Renal cortex interstitium (tissue), 11 donors: ENCODE measurements around the gene POU2AF3. TPM values are rescaled to one million over a fixed set of nuclear protein-coding genes. Genes with fewer than 3 reads are reported as not detected.

Experiments
- DNase-seq, 11 donors: peaks; one replicate each; pipeline ENCODE4 v3.0.0-alpha.2; 2013; ENCODE audit warnings: low read depth in 9 of 11, low spot score in 4 of 11; ENCODE audit errors: extremely low read depth in 1 of 11
- polyA plus RNA-seq, 3 donors: library from polyadenylated mRNA; unstranded; fragments of 120-200 nt; gene quantifications; one replicate each; pipeline ENCODE4 v1.2.1, GENCODE V29; 2013; ENCODE audit not compliant: insufficient read length in 3 of 3

Gene POU2AF3
- polyA plus RNA-seq, 3 donors: 7.7 to 9.4 (median 8.6) TPM

DNA sequence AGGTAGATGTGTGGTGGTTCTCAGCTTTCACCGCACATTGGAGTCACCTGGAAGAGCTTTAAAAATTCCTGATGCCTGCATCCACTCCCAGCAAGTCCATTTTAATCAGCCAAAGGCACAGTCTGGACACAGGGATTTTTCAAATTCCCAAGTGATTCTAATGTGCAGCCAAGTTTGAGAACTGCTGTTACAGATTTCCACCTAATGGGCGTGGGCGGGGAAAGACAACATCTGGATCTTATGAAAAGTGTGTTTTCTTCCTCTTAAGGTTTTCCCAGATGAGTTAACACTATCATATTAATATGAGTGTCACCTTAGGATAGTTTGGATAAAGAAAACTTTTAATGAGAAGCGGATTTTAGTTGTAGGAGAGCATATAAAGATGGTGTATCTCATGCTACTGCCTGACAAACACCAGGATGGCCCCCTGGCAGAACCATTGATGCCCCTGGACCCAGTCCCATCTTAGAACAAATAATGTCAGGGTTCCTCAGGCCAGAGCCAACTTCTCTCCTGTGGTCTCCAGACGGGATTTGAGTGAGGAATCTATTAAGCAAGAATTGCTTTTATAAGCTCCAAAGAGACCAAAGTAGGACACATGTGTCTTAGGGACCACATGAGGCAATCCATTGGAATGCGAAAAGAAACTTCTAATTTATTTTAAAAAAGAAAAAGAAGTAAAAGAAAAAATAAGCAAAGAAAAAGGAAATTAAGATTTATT lies 48.8 kb downstream of the POU2AF3 start:
- DNase-seq: no peak

DNA sequence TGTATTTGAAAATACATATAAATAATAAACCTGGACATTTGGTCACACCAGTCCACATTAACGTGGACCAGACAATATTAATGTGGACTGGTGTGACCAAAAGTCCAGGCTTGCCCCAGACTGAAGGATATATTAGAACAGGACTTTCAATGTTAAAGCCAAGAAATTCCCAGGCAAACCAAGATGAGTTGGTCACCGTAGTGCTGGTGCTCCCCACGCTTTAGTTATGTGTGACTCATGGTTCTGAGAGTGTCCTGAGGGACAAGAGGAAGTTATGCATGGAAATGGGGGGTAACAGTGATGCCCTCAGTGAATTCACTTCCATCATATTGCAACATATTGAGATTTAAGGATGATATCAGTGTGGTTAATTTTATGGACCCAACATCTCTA lies 49.4 kb downstream of the POU2AF3 start:
- DNase-seq: no peak

DNA sequence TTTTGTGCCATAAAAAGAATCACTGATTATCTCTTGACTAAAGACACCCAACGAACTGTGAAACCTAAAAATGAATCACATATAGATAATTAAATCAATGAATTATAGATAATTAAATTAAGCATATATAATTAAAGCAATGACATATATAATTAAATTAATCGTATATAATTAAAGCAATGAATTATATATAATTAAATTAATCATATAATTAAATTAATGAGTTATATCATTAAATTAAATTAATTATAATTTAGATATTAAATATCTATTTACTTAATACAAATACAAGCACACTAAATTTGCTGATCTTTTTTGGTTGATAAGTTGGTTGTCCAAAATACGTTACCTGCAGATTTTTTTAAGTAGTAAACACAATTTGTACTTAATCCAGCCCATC lies 49.8 kb downstream of the POU2AF3 start:
- no peak for DNase-seq

DNA sequence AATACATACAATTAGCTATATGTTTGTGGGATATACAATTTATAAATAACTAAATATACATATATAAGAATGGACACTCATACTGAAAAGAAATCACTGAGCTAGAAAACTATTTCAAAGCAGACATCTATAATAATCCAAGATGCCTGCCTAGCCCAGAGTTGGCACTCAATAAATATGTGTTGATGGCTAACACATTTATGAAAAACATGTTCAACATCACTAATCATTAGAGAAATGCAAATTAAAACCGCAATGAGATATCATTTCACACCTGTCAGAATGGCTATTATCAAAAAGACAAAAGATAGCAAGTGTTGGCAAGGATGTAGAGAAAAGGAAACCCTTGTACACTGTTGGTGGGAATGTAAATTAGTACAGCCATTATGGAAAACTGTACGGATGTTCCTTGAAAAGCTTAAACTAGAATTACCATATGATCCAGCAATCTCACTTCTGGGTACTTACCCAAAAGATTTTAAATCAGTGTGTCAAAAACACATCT lies 50.9 kb downstream of the POU2AF3 start:
- no peak for DNase-seq

DNA sequence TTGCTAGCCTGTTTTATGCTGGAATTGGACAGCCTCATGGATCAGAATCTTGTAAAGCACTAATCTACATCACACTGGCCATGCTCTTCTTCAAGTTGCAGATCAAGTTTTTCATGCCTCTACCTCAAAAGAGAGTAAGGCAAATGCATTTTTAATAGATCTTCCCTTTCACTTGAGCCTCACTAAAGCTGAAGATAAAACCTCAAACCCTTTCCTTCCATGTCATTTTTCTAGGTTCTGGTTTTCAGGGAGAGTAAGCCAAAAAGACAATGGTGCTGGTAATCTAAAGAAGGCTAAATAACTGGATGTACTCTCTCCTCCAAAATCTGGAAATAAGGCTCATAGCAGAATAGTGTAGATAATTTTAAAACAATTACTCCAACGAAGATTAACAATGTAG lies 52.5 kb downstream of the POU2AF3 start:
- DNase-seq: no peak

DNA sequence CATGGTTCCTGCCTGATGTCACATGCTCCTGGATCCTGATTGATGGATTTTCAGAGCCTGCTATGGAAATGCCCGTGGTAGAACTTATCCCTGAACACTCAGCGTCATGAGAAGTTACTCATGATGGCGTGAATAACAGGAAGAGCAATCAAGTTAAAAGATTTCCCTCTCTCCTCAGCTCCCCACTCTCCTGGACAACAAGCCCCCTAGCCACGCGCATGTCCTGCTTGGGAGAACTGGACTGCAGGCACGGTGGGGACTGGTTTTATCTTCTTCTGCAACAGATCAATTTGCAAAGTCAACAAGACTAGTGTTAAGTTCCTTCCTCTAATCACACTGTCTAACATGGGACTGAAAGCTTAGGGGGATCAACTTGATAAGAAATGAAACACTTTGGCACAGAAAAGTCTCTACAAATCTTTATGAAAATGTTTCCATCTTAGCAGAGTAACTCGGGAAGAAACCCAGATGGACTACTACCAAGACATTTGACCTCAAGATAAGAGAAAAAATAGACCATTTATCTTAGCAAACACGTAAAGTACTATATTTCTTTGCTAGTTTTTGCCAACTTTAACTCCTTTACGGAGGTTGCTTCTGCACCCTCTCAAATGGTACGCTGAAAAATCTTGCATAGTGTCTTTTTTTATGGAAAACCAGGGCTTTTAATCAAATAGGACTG lies 53.2 kb downstream of the POU2AF3 start:
- no peak for DNase-seq

DNA sequence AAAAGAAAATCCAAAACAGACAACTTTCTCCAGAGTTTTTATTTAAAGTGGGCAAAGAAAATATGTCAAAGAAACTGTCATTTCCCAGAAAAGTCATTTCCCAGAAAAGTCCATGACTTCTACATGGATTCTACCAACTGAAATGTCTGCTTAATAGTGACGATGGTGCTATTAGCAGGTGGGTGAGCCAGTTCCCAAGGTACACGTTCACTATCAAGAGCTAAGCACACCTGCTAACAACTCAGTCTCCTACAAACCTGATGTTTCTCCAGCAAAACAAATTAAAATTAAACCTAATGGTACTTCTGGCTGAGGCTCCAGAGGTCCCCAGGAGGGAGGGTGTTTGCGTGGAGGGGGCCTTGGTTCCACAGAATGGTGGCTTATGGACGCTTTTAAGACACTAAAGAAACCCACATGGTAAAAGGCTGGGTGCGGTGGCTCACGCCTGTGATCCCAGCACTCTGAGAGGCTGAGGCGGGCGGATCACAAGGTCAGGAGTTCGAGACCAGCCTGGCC lies 53.9 kb downstream of the POU2AF3 start:
- DNase-seq: no peak

DNA sequence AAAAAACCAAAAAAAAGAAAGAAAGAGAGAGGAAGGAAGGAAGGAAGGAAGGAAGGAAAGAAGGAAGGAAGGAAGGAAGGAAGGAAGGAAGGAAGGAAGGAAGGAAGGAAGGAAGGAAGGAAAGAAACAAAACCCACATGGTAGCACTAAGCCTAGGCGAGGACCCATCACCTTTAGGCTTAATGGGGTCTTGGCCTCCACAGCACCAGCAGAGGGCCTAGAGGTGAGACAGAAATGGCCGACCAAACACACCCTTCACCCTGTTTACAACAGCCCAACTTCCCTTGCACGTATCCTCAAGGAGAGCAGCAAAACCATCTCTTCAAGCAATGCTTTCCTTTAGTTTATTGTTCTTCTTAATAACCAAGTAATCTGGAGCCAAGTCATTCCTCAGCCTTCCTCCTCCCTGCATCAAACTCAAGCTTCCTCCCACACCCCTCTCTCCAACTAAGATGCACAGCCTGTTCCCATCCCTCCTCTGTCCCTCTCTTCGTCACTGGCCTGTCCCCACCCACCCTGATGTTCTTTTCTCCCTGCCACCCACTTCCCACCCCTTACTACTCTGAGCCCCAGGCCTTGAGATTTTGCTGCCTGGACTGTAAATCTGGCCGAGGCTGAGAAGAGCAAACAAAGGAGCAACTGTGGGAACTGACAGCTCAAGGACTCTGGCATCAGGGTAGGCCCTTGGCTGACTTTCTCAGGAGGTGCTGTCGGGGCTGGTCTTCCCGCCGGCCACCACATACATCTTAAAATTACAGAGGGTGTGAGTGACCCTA lies 54.8 kb downstream of the POU2AF3 start:
- DNase-seq: no peak

DNA sequence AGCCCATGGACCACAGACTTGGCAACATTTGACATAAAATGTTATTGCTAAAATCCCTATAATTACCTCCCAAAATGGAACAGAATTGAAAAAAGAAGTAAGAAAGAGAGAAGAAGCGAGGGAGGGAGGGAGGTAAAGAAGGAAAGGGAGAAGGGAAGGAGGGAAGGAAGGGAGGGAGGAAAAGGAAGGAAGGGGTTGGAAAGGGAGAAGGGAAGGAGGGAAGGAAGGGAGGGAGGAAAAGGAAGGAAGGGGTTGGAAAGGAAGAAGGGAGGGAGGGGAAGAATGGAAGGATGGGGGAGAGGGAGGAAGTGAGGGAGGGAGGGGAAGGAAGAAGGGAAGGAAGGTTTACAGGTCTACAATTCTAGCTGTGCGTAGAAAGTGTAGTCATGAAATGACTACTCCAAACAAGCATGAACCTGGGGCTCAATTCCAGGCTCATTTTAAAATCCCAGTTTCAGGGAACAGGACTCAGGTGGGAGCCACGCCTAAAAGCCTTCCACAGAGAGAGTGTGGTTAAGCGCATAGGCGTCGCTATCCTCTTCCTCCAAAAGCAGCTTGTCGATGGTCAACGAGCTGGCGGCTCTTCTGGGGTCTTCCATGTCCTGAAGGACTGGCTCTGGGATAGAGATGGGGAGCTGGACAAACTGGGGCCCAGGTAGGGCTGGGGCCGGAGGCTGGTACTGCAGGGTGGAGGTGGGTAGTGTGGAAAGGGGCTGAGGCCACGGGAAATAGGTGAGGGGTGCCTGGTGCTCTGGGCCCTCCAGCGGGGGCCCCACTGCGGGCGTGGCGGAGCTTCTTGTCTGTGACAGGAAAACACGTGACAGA lies 55.6 kb downstream of the POU2AF3 start:
- DNase-seq: no peak

DNA sequence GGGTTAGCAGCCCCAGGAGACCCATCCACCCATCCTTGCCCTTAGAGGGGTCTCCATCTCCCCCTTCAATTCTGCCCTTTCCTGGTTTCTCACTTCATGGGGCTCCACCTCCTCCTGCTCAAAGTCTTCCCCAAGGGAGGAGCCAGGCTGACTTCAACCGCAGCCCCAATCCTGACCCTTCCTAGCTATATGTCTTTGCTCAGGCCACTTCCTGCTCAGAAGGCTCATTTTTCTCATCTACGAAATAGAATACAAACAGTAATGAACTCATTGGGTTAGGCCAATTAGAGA lies 56.2 kb downstream of the POU2AF3 start:
- DNase-seq: no peak

DNA sequence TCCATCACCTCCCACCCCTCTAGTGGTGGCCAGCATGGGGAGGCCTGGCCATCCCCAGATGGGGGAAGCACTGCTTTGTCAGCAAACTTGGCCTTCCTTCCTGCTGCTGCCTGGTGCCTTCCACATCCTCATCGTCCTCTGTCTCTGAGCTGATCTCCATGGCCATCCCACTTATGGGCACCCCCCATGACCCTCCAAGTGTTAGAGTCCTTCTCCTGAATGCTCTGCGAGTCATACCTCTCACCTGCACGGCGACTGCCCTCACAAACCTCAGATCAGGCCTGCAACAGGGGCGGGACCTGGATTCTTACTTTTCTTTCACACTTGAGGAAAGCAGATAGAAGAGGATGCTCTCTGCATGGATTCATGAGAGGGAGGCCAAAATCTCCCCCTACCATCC lies 56.8 kb downstream of the POU2AF3 start:
- DNase-seq: no peak

DNA sequence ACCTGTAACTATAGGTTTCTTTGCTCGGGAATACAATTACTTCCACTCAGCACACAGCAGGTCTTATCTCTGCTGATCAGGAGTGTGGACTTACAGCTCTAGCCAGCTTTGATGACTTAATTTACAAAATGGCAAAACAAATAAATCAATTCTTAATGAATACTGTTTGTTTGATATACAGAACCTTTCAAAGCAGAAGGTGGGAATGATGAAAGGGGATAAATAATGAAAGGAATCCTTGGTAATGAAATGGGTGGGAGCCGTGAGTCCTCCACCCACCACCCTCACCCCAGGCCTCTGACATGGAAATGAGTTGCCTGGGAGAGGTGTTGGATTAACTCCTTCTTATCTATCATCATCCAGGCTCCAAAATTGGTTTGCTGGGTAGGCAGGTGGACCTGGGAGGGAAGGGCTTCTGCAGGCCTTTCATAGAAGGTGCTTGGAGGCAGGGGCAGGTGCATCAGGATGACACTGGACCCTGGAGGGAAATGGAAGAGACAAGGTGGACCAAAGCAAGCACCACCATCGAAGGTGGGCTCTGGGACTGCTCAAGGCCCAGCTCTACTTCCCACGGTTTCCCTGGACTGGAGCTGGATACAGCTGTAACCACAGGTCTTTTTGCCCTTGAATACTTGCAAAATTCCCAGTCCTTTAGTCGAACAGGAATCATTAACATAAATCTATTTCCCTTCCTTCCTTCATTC lies 57.8 kb downstream of the POU2AF3 start:
- DNase-seq: no peak

DNA sequence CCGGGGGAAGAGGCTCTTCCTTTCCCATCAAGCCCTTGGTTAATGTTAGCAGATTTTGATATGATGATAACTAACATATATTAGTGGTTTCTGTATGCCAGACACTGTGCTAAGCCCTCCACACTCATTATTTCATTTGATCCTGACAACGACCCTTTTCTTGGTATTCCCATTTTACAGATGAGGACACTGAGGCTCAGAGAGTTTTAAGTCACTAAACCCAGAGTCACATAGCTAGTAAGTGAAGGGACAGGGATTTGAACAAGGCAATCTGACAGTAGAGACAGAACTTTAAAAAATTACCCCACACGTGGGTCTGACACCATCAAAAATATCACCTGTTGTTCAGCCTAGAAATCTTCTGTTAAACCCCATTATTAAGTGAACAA lies 58.3 kb downstream of the POU2AF3 start:
- no peak for DNase-seq

DNA sequence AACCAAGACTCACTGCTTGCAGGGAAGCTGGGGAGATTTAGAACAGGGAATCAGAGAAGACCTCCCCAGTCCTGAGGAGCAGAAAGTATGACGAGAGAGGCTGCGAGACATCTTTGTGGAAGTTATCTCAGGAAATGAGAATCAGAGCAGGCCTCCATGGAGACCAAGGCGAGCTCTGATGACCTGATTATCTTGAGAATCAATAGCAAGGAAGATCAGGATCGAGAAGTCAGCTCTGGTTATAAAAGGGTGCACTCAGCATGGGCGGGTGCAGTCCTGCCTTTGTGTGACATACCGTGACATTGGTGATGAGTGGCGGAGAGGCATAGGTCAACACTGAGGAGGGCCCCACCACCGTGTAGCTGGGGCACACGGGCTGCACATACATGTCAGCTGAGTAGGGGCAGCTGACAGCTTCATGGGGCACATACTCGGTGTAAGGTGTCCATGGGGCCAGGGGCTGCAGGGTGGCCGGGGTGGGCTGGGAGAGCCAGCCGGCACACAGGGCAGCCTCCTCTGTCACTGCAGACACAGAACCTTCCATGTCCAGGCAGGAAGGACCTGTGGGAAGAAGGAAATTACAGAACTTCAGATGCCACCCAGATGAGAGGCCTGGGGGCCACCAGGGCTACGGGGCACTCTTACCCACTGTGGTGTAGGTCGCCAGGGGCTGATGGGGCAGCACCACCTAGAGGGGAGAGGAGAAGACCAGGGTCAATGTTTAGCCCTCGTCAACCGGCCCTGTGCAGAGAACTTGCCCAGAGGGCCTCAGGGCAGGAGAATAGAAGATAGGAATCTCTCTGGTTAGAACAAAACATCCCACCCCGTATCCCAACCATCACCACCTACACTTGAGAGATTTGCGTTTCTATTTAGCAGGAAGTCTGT lies 59.0 kb downstream of the POU2AF3 start:
- DNase-seq: no peak
